HG03354 (cell line): Measurements from ENCODE around the gene HMX1.

Experiments
- ATAC-seq: cut with Tn5 transposase; IDR thresholded peaks from one replicate; pipeline ENCODE4 v1.9.1; 2021; ENCODE audit warnings: mild to moderate bottlenecking; ENCODE audit not compliant: unreplicated experiment, poor library complexity, severe bottlenecking

HMX1 gene

DNA sequence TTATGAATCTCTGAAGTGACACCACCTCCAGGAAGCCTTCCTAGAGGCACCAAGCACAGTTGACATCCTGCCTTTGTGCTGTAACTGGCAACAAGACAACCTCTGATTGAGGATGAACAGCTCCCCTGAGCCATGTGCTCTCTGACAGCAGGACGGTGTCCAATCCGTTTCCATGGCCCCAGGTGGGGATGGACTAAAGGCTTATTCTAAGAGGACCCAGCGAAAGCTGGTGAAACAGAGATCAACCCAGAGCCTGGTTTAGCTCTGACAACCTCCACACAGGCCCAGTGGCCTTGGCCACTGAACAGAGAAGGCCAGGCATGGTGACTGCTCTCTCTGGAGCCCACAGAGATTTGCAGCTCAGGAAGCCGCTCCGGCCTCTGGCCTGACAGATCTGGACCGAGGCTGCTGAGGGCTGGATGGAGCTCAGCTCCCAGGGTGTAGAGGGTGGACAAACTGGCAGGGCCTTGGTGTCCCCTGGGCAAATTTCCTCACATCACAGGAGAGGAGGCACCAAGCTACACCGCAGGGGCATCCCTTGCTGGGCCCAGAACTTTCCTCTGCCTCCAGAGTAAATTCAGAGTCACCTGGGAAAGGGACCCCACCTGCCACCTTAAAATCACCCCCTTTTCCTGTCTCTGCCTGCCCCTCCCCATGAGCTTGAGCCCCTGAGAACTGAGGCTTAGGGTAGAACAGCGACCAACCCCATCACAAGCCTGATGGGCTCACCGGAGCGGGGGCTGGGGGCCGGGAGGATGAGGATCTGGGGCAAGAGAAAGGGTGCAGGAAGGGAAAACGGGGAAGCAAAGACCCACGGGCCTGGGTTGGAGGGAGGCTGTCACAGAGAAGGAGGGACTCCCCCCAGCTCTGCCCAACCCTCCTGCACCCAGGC is 40.2 kb downstream of the HMX1 start:
- no peak for ATAC-seq

DNA sequence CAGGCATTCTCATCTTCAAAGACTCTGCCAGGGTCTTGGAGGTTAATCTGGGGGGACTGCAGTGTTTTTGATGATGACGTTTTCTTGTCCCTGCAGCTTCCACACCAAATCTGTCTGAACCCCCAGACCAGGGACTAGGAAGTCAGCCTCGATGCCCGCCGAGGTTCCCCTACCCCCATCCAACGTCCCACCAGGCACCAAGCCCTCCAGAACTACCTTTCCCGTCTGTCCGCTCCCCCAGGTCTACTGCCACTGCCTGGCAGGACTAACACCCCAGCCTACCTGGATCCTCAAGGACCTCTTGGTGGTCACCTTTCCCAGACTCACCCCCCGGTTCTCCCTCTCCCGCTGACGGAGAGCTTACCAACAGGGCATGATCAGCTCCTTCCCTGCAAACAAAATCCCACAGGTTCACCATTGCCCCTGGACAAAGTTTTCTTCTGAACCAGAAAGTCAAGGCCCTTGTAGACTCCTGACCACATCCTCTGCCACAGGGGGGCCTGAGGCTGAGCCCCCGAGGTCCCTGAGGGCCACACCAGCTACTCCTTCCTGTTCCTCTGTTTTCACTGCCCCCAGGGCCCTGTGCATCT is 40.9 kb downstream of the HMX1 start:
- ATAC-seq = no peak

GRCh38 chr4:8830056-8830455 is 41.6 kb downstream of the HMX1 start:
- no peak for ATAC-seq

GRCh38 chr4:8829584-8829983 is 42.1 kb downstream of the HMX1 start:
- no peak for ATAC-seq

DNA sequence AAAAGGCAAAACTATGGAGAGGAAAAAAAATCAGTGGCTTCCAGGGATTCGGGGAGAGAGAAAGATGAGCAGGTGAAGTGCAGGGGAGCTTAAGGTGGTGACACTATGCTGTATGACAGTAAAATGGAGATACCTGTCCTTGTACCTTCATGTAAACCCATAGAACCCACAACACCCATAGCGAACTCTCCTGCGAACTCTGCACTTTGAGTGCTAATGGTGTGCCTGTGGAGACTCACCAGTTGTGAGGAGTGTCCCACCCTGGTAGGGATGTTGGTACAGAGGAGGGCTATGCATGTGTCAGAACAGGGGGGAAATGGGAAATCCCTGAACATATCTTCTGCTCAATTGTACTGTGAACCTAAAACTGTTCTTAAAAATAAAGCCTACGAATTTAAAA is 42.8 kb downstream of the HMX1 start:
- ATAC-seq = no peak

DNA sequence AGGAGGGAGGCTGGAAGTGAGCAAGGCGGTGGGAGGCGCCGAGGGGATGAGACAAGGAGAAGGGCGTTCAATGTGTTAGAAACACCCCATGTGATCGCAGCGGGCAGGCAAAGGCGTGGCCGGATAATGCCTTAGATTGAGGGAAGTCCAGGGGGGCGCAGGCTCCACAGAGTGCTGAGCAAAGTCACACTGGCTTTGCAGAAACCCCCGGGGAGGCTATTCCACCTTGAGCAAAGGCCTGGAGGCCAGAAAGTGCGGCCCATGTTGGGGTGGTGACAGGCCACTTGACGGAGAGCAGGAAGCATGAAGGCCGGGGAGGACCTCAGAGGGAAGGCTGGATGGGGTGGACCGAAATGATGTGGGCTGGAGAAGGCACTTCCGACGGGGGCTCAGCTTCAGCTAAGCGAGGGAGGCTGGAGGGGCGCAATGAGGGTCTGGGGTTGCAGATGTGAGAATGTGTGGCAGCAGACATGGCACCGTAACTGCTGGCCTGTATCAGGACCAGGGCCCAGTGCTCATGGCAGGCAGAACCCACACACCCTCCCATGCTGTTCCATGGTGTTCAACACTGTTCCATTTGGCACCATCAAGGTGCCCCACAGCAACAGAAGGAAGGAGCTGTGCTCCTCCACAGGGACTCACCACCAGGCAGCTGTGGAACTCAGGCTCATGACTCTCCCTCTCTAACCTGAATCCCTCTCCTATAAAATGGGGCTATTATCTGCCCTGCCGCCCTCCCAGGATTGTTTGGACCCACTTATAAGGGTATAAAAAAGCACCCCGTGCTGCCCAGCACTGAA is 50.3 kb downstream of the HMX1 start:
- ATAC-seq = no peak

DNA sequence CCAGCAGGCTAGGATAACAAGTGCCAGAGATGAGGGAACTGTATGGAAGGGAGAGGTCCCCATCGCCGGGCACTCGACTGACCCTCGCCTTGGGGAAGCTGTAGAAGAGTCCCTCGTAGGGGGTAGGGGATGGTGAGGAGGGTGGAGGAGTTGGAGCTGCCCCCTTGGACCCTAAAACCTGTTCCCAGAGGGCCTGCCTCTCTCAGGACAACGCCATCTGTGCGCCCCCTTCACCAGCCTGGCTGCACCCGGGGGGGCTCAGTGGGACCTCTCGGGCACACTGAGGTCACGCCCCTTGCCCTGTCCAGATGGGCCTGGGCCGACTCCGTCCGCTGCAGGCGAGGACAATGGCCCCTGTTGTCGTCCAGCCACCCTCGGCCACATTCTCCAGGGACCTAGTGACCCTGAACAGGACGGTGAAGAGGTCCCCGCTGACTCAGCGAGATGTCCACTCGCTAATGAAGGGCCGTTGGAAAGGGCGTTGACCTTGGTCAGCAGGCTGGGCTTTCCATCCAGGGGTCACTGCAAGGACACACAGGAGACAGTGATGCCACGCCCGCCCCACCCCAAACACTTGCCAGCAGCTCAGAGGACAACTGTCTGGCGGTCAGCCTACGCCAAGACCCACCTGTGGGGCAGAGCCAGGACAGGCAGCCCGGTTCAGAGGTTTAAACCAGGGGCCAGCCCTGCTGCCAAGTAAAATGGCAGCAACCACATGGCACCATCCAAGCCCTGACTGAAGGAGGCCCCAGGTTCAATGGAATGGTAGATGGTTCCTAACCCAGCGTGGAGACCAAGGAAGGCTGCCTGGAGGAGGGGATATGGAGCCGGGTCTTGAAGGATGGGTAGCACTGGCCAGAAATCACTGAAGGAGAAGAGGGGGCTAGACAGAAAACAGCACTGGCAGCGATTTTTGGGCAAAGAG is 51.2 kb downstream of the HMX1 start:
- ATAC-seq = no peak

DNA sequence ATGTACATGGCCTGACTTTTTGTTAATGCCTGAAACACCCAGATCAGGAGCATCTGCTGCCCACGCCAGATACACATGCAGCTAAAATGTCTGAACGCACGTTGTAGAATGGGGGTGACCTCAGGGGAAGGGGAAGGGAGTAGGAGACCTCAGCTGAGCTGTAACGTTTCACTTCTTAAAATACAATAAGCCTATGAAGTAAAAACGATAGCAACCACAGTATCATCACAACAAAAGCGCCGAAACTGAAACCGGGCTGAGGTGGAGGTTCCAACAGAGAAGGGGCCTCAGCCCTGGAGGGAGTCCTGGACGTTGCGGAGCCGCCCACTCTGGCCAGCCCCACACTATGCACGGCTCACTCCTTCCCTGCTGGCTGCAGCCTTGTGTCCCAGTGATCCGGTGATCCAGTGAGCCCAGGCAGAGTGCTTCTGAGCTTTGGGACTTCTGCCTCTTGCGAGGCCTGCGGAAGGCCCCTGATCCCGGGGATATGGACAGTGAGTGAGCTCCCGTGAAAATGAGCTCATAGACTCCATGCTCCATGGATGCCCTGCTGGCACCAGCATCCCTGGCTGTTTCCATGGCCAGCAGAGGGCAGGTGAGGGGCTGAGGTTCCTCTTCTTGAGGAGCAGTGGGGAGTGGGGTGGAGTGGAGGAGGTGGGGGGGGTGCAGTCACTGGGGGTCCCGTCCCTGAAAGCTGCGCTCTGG is 52.0 kb downstream of the HMX1 start:
- no peak for ATAC-seq

- no peak for ATAC-seq
Observed at GRCh38 chr4:8819019-8819418, 52.6 kb downstream of the HMX1 start.

GRCh38 chr4:8818063-8818881 is 53.4 kb downstream of the HMX1 start:
- no peak for ATAC-seq

- no peak for ATAC-seq
Observed at GRCh38 chr4:8817813-8818062, 53.9 kb downstream of the HMX1 start.

- no peak for ATAC-seq
Observed at GRCh38 chr4:8817096-8817812, 54.4 kb downstream of the HMX1 start.
